HG03196 (cell line): ENCODE results near the gene TAS2R50.
"Not testable (repeated sequence)": the region's sequence is repeated elsewhere in the genome, so short reads cannot be mapped to it uniquely, and the experiment has no call there.

Experiments
- ATAC-seq: cut with Tn5 transposase; IDR thresholded peaks from one replicate; pipeline ENCODE4 v1.9.1; 2021; ENCODE audit not compliant: unreplicated experiment

TAS2R50 gene, protein sequence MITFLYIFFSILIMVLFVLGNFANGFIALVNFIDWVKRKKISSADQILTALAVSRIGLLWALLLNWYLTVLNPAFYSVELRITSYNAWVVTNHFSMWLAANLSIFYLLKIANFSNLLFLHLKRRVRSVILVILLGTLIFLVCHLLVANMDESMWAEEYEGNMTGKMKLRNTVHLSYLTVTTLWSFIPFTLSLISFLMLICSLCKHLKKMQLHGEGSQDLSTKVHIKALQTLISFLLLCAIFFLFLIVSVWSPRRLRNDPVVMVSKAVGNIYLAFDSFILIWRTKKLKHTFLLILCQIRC

DNA sequence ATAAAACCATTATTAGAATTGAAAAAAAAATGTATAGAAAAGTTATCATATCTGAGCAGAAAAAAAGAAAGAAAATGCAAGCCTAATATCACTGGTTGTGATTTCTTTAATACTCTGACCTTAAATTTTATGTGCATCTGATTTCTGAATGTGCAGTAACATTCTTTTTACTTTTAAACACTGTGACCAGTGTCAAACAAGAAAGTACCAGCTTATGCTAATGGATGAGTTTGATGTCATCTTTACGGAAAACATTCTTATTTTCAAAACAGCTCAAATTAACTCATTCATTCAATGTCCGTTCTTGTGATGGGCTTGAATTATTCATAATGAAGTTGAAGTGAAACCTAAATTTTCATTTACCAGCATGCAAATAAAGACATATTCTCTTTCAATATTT is at the start of gene TAS2R50:
Gene TAS2R50, minus strand, starts transcription at position 101 of the 400 bp plus-strand sequence. Its CDS starts 52 bp downstream, at position 49.
- ATAC-seq: no peak

- ATAC-seq: not testable (repeated sequence)
These were observed 47.2 kb upstream of the TAS2R50 start for GRCh38 chr12:11033959-11034358.

DNA sequence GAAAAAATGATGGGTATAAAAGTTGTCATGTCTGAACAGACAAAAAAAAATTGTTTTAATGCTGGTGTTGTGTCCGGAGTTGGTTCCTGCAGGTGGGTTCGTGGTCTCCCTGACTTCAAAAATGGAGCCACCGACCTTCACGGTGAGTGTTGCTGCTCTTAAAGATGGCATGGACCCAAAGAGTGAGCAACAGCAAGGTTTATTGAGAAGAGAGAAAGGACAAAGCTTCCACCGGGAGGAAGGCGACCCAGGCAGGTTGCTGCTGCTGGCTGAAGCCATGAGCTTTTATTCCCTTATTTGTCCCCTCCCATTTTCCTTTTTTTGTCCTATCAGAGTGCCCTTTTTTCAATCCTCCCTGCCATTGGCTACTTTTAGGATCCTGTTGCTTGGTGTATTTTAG is 44.6 kb upstream of the TAS2R50 start, which contains the start of gene TAS2R31:
Gene TAS2R31, minus strand, starts transcription at position 101 of the 400 bp plus-strand sequence. Its CDS starts 72 bp downstream, at position 29.
- no peak for ATAC-seq

GRCh38 chr12:11026118-11026517 is 39.4 kb upstream of the TAS2R50 start:
- ATAC-seq: no peak

- no peak for ATAC-seq
These were observed 36.7 kb upstream of the TAS2R50 start for GRCh38 chr12:11023387-11023786.

GRCh38 chr12:11022520-11022919 is 35.8 kb upstream of the TAS2R50 start, which contains the start of gene TAS2R19:
TSS of gene TAS2R19 (minus strand) at chr12:11022620. CDS start at chr12:11022571, 49 bp downstream.
- no peak for ATAC-seq

DNA sequence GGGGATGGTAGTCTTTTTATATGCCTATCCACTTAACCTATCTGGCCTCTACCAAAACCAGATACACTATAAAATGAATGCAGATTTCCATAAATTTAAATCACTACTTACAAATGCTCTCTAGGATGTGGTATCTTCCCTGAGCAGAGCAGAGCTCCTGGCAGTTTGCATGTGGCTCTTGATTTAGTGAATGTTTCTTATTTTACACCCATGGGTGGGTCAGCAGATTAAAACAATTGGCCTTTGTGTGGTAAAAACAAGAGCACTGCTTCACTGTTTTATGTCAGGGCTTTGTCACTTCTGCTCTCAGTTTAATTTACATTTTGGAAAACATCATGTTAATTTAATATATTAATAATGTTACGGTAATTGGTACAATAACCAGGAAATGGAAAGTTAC is 30.2 kb upstream of the TAS2R50 start:
- ATAC-seq: no peak

- no peak for ATAC-seq
These were observed 29.2 kb upstream of the TAS2R50 start for GRCh38 chr12:11015775-11016430.

DNA sequence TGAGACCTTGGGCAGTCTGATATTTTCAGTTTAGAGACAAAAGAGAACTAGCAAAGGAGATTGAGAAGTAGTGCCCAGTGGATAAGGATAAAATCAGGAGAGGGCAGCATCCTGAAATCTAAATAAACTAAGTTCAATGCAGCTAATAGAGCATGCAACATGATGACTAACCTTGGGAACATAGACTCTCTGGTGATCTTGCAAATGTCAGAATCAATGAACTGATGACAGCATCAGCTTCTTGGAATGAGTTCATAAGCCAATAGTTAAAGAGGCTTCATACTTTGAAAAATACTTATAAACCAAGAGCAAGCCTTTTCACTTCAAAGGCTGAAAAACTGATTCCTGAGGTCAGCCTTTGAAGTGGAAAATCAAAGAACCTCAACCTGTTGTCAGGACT is 27.5 kb upstream of the TAS2R50 start:
- no peak for ATAC-seq

DNA sequence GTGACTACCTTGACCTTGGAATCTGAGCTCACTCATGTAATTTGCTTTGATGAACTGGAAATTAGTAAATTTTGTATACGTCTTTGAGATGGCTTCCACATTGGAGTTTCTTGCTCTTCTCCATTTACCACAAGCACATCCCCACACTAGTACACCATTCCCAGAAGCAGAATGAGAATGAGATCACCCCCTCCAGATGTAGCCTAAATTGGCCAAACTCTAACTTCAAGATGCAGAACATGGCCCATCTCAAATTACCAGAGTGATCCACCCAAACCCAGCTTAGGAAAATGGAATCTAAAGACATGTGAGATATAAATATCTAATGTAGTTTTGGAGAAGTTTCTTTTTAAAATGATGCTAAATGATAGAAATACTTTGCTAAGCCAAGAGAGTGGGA is 20.9 kb upstream of the TAS2R50 start:
- no peak for ATAC-seq

GRCh38 chr12:10998204-10998603 is 11.5 kb upstream of the TAS2R50 start, which contains the start of gene TAS2R20:
TSS of gene TAS2R20 (minus strand) at chr12:10998304. CDS start at chr12:10997875, 429 bp downstream.
- ATAC-seq: no peak

DNA sequence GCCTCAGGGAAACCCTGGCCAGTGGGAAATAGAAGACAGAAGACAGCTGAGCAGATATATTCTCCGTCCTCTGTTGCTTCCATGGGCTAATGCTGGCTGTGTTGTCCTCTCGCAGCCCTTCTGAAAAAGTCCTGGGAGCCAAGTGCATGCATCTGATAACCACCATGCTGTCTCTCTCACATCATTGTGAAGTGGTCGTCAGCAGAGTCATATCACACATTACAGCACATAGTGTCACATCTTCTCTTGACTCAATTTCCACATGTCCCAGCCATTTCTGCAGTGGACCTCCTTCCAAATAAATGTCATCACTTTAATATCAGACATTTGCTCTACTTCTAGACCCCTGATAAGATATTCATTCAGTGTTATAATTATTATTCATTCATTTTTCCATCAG is 7.6 kb upstream of the TAS2R50 start:
- no peak for ATAC-seq

DNA sequence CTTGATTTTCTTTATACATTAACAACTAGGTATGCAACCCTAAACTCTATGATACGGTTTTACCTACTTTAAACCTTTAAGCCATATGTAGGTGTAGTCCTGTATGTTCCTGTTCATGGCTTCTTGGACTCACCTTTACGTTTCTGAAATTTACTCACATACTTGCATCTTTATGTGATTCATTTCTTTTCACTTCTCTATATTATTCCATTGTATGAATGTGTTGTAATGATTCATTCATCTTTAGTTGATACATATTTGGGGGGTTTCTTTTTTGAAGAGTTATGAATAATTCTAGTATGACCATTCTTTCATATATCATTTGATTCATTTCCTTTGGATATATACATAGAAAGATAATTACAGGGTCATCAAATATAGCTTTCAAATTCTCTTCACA is 2.4 kb upstream of the TAS2R50 start:
- no peak for ATAC-seq

DNA sequence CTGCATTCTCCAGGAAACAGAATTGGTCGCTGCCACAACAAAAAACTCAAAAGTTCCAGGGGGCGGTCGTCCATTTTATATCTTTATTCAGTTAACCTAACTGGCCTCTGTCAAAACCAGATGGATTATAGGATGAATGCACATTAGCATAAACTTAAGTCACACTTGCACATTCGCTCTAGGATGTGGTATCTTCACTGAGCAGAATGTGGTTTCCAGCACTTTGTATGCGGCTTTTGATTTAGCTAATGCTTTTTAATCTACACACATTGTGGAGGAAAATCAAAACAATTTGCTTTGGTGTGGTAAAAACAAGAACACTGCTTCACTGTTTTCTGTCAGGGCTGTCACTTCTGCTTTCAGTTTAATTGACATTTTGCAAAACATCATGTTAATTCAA is 4.5 kb downstream of the TAS2R50 start:
- ATAC-seq: no peak

- no peak for ATAC-seq
These were observed 11.7 kb downstream of the TAS2R50 start for GRCh38 chr12:10974965-10975364.

DNA sequence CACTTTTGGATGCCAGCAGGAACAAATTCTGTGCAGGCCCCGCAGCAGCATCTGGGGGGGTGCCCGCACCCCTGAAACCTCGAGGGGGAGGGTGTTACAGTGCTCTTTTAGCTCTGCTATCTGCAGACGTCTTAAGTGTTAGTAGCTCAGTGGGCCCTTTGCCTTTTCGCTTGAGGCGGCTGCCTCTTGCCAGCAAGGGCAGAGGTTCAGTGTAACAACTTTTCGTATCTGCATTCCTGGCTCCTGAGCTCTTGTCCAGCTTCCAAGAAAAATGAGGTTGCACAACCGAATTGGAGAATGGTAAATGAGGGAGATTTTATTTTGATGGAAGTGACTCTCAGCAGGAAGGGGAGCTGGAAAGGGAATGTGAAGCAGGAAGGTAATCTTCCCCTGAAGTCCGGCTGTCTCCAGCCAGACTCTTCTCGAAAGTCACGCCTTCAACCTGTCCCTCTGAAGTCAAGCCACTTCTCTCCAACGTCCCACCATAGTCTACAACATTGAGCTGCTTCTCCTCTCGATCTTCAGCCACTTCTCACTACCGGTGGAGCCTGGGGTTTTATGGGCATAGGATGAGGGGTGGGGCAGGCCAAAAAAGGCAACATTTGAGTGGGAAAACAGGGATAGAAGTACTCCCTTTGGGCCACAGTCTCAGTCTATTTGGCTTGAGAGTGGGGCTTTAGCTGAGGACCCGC is 17.8 kb downstream of the TAS2R50 start:
- no peak for ATAC-seq

GRCh38 chr12:10967409-10967808 is 19.3 kb downstream of the TAS2R50 start:
- ATAC-seq: no peak

DNA sequence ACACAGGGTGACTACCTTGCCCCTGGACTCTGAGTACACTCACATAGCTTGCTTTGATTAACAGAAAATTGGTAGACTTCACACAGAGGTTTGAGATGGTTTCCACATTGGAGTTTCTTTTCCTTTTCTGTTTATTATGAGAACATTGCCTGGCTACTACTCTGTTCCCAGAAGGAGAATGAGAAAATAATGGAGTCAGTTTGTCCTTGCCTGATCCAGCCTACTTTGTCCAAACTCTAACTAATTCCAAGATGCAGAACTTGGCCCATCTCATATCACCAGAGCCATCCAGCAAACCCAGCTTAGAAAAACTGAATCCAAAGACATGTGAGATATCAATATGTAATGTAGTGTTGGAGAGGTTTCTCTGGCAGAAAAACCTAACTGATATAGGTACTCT is 20.4 kb downstream of the TAS2R50 start:
- ATAC-seq: no peak

DNA sequence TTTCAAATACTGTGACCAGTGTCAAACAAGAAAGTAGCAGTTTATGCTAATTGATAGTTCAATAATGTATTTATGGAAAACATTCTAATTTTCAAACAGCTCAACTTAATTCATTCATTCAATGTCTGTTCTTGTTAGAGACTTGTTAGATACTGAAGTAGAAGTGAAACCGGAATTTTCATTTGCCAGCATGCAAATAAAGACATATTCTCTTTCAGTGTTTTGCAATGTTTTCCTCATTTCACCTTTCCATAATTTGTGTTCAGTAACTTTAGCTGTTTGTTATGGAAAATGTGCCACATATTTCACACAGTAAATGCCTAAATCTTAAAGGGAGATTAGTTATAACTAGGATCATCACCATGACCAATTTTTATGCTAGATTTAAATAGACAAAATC is 21.2 kb downstream of the TAS2R50 start:
- ATAC-seq: no peak

DNA sequence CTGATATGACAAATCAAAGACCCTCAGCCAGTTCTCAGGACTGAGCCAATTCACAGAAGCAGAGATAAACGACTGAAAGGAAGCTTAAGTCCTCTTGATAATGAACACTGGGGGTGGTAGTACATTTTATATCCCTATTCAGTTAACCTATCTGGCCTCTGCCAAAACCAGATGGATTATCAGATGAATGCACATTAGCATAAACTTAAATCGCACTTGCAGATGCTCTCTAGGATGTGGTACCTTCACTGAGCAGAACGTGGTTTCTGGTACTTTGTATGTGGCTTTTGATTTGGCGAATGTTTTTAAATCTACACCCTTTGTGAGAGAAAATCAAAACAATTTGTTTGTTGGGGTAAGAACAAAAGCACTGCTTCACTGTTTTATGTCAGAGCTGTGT is 26.5 kb downstream of the TAS2R50 start:
- ATAC-seq: no peak

GRCh38 chr12:10959804-10960203 is 26.9 kb downstream of the TAS2R50 start:
- no peak for ATAC-seq

DNA sequence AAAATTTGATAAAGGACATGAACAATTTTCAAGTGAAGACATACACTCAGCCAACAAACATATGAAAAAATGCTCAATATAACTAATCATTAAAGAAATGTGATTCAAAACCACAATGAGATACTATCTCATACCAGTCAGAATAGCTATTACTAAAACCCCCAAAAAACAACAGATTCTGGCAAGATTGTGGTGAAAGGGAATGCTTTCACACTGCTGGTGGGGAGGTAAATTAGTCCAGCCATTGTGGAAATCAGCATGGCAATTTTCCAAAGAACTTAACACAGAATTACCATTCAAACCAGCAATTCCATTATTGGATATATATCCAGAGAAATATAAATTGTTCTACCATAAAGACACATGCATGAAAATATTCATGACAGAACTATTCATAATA is 29.0 kb downstream of the TAS2R50 start:
- ATAC-seq: no peak
